ENCODE measurements around the gene ACBD5.
A peak's percentile ranks its signal among the peaks of the same experiment; 100 is the strongest.
"Not testable (repeated sequence)": the region's sequence is repeated elsewhere in the genome, so short reads cannot be mapped to it uniquely, and the experiment has no call there.

Gene ACBD5

DNA sequence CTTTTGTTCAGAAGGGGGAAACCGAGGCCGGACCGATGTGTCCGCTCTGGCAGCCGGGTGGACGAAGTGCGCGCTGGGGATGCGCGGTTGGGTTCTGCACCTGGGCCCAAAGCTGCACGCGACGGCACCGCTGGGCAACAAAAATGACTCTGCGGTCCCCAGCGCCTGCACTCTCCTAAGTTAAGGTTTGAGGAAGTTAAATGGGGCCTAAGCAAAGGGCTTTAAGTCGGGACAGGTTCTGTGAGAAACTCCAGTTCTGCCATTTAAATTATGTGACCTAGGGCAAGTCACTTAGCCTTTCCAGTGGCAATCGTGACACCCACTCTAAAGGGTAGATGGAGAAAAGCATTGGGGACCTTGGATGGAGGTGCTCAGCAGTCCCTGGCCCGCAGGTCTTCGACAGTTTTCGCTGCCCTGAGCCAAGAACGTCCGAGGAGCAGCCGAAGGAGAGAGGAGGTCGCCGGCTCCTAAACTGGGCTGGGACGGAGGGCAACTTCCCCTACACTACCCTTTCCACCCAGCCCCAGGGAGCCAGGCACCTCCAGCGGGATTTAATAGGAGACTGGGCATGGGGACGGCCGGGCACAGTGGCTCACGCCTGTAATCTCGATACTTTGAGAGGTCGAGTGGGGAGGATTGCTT lies 534 bp upstream of the ACBD5 start:
- DNase-seq (ENCODE audit: low read depth in 2 of 2, low spot score in 1 of 2): no peak

DNA sequence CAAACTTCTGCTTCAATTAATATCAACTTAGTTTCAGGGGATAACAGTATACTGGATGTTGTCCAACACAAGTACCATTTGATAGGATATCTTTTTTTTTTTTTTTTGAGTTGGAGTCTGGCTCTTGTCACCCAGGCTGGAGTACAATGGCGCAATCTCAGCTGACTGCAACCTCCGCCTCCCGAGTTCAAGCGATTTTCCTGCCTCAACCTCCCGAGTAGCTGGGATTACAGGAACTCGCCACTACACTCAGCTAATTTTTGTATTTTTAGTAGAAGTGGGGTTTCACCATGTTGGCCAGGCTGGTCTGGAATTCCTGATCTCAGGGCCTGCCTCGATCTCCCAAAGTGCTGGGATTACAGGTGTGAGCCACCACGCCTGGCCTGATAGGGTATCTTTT lies 3.1 kb downstream of the ACBD5 start:
- not testable (repeated sequence) for DNase-seq (ENCODE audit: low read depth in 2 of 2, low spot score in 1 of 2)

DNA sequence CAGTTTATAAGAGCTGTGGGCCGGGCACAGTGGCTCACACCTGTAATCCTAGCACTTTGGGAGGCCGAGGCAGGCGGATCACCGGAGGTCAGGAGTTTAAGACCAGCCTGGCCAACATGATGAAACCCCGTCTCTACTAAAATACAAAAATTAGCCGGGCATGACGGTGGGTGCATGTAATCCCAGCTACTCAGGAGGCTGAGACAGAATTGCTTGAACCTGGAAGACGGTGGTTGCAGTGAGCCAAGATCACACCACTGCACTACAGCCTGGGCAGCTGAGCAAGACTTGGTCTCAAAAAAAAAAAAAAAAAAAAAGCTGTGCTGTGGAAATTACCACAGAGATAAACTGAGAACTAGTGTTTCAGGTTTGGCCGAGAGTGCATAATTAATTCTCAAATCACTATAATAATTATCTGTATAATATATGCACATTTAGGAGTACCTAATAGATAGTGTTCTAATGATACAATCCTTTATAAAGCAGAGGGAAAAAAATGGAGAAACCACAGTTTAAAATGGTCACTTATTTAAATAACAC lies 3.9 kb downstream of the ACBD5 start:
- not testable (repeated sequence) for DNase-seq (ENCODE audit: low read depth in 2 of 2, low spot score in 1 of 2)

DNA sequence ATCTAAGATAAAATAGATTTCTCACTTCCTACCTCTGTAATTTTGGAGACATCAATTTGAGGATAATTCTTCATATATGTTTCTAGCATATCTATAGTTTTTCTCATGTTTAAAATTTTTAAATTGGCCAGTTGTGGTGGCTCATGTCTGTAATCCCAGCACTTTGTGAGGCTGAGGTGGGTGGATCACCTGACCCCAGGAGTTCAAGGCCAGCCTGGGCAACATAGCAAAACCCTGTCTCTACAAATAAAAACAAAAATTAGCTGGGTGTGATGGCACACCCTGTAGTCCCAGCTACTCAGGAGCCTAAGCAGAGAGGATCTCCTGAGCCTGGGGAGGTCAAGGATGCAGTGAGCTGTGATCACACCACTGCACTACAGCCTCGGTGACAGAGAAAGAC lies 4.9 kb downstream of the ACBD5 start:
- no peak for DNase-seq (ENCODE audit: low read depth in 2 of 2, low spot score in 1 of 2)

DNA sequence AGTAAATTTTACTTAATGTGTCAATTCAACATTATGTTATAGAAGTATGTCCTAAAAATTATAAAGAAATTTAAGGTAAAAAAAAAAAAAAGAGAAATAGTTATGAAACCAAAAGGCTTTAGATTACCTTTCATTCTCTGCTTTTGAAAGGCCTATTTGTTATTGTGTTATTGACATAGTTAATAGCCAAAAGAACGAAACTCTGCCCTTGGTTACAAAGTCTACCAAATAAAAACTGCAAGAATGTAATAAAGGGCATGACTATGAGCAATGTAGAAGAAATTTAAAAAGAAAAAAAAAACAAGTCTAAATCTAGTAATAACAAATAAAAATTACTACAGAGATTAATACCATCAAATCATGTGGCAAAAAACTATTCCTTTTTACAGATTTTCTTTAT lies 10.6 kb downstream of the ACBD5 start:
- no peak for DNase-seq (ENCODE audit: low read depth in 2 of 2, low spot score in 1 of 2)

DNA sequence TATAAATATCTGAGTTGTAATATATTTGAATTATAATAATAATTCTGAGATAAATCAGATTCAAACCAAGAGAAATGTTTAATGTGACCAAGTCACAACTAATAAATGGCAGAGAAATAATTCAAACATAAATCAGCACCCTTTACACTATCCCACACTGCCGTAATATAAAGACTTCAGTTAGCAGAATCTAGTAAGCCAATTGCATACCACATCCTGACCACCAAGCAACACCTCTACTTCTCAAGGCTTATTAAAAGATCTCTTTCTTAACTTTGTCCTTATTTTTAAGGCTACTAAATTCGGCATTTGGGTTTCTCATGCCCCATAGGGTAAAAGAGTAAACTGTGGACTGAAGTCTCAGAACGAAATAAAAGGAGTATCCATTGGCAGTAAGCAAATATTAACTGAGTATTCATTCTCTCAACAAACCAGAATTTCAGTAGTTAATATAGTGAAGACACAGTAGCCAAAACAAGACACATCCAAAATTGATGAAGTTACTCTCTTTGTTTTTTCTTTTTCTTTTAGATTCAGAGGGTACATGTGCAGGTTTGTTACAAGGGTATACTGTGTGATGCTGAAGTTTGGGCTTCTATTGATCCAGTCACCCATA lies 14.8 kb downstream of the ACBD5 start:
- no peak for DNase-seq (ENCODE audit: low read depth in 2 of 2, low spot score in 1 of 2)

DNA sequence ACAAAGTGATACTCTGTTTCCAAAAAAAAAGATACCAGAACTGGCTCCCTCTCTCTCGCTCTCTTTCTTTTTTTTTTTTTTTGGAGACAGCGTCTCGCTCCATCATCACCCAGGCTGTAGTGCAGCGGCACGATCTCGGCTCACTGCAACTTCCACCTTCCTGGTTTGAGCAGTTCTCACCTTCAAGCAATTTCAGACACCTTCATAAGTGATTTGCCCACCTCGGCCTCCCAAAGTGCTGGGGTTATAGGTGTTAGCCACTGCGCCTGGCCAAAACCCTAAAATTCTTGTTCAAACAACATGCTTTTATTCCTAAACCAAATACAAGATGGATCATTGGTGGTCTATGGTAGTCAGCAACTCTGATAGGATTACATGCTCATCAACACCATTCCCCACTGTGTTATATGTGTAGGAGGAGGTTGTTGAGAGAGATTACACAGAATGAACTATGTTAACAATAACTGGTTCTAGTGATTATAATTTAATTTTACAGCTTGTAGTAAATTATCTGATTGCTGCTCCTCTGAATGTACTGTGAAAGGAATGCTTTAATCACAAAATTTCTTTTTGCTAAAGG lies 15.5 kb downstream of the ACBD5 start:
- DNase-seq (ENCODE audit: low read depth in 2 of 2, low spot score in 1 of 2): peak in 1 of 2 donors; percentile 11

DNA sequence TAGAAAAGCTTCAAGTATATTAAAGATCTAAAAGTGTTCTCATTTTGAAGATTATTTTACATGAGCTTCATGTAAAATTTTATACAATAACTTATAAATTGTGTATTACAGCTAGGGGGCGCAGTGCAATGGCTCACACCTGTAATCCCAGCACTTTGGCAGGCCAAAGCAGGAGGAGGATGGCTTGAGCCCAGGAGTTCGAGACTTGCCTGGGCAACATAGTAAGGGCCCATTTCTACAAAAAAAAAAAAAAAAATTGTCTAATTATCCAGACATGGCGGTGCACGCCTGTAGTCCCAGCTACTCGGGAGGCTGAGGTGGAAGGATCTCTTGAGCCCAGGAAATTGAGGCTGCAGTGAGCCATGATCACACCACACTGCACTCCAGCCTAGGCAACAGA lies 16.6 kb downstream of the ACBD5 start:
- peak in 1 of 2 donors; percentile 21 for DNase-seq (ENCODE audit: low read depth in 2 of 2, low spot score in 1 of 2)

DNA sequence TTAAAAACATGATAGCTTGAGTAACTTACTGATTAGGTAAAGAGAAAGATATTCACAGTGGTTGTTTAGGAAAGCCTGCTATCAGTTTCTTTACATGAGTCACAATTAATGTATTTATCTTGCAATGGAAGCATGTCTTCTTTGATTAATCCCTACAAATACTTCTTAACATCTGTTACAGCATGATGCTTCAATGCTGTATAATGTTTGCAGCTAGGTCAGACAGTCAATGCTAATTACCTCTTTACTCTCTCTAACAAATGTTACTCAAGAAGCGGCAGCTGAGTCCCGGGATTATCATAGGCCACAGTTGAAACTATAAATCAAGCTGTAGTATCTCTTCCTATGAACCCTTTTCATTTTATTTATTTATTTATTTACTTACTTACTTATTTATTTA lies 33.2 kb downstream of the ACBD5 start:
- no peak for DNase-seq (ENCODE audit: low read depth in 2 of 2, low spot score in 1 of 2)

DNA sequence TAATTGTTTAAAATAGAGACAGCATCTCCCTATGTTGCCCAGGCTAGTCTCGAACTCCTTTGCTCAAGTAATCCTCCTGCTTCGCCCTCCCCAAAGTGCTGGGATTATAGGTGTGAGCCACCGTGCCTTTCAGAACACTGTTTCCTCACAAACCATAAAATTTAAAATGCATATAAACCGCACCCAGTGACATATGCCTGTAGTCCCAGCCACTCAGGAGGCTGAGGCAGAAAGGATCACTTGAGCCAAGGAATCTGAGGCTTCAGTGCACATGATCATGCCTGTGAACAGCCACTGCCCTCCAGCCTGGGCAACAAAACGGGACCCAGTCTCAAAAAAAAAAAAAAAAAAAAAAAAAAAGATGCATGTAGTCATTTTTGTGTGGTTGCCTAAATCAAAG lies 36.8 kb downstream of the ACBD5 start:
- no peak for DNase-seq (ENCODE audit: low read depth in 2 of 2, low spot score in 1 of 2)

DNA sequence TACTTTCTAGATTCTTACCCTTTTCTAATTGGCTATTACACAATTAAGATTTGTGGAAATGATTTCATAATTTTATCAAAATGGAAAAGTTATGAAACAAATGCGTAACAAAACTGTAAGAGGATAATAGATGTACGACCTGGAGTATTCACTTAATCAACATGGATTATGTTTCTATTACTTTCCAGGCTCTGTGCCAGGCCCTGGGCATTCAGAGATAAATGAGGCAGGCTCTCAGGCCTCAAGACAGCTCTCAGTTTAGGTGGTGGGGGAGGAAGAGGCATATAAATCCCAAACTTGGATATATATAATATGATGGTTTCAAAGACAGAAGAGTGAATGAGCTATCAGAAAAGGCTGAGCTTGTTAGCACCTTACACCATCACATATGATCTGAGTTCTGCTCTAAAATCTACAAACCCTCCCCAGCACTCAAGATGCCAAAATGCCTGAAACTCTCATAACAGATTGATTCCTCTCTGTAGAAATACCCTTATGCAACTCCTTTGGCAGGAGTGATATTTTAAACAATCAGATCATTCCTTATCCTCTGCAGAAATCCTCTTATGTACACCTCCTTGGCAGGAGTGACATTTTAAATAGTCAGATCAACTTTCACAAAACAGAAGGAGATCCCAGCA lies 42.5 kb downstream of the ACBD5 start:
- no peak for DNase-seq (ENCODE audit: low read depth in 2 of 2, low spot score in 1 of 2)

DNA sequence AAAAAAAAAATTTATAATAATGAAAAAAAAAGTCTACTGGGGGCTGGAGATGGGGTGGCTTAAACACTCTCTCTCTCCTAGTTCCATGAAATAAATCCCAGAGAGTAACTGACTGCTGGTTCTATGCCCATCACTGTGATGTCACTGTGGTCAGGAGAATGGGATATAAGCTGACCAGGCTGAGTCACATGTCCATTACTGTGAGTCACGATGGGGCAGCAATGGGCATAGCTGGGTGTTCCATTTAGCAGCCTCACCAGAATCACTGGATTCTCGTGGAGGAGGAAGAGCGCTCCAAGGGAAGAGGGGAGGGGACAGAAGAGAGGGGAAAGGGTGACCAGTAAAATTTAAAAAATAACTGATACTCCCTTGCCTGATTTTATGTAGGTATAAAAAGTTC lies 48.3 kb downstream of the ACBD5 start:
- no peak for DNase-seq (ENCODE audit: low read depth in 2 of 2, low spot score in 1 of 2)

DNA sequence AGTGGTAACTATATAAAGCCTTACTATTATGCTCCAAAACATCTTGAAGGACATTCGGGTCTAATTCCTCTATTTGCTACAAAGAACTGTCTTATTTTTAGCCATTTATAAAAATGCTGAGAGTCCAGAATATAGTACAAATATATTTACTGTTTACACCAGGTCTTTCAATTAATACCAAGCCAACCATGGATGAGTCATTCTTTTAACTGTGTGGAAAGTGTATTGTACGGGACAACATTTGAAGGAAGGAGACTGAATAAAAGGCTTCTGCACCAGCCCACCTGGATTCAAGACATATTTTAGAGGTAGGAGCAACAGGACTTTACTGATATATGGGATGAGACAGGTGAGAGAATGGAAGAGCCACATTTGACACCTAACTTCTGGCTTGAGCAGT lies 50.1 kb downstream of the ACBD5 start:
- no peak for DNase-seq (ENCODE audit: low read depth in 2 of 2, low spot score in 1 of 2)

DNA sequence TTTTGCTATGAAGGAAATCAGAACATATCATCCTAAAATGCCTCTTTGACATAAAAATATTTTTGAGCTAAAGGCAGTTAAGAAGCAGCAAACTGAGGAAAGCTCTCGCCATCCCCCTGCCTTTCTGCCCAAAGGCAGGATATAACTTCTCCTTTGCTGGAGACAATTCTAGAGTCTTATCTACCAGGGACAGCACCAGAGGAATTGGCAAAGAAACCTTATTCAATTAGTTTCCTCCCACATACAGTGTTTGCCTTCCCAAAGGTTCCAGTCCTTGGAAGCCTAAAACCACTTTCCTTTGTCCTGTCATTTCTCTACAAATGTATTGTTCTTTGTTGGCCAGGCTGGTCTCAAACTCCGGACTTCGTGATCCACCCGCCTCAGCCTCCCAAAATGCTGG lies 51.7 kb downstream of the ACBD5 start:
- DNase-seq (ENCODE audit: low read depth in 2 of 2, low spot score in 1 of 2): no peak

DNA sequence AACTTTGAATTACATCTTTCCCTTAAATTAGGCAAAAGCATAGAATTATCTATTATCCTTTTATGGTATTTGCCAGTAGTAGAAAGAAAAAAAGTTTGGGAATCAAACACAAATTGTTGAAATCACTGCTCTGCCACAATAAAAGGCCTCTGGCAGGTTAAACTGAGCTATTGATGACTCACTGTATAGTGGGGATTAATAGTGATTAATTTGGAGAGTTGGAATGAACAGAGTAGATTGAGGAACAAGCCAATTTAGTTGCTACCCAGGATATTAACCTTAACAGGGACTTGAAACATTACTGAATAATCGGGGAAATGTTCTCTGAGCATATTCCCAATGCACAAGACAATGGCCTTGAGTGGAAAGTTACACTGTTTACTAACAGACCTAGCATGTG lies 52.3 kb downstream of the ACBD5 start:
- DNase-seq (ENCODE audit: low read depth in 2 of 2, low spot score in 1 of 2): no peak

DNA sequence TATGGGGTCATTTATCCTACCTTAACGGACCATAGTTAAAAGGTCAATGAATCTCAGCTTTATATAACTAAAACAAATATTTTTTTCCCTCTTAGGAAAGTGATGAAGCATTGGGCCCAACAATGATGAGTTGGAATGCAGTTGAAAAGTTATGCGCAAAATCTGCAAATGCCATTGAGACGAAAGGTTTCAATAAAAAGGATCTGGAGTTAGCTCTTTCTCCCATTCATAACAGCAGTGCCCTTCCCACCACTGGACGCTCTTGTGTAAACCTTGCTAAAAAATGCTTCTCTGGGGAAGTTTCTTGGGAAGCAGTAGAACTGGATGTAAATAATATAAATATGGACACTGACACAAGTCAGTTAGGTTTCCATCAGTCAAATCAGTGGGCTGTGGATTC lies 70.7 kb downstream of the ACBD5 start:
- DNase-seq (ENCODE audit: low read depth in 2 of 2, low spot score in 1 of 2): no peak

DNA sequence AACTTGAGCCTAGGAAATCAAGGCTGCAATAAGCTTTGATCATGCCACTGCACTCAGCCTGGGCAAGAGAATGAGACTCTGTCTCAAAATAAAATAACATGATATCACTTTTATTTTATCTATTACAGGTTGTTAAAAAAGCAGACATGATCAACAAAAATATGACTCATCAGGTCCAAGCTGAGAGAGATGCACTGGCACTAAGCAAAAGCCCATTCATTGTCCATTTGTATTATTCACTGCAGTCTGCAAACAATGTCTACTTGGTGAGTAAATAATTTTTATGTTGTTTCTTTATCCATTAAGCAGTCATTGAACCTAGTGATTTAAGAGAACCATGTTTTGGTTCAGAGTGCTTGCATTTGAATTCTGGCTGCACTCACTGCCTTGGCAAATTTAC lies 82.2 kb downstream of the ACBD5 start:
- DNase-seq (ENCODE audit: low read depth in 2 of 2, low spot score in 1 of 2): no peak

DNA sequence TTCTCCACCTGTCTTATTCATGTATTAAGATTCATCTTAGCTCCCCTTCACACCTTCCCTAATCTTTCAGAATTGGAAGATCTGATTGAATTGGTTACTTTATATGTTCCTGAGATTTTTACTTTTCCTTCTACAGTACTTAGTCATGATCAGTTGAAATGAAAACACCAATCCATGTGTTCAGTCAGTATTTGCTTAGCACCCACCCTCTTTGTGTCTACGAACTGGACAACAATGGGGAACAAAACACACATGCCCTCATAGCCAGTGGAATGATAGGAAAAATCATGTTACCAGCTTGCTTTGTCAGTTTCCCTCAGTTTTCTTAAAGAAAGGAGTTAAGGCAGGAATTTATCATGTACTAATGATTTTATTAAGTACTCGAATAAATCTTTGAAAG lies 83.4 kb downstream of the ACBD5 start:
- no peak for DNase-seq (ENCODE audit: low read depth in 2 of 2, low spot score in 1 of 2)

DNA sequence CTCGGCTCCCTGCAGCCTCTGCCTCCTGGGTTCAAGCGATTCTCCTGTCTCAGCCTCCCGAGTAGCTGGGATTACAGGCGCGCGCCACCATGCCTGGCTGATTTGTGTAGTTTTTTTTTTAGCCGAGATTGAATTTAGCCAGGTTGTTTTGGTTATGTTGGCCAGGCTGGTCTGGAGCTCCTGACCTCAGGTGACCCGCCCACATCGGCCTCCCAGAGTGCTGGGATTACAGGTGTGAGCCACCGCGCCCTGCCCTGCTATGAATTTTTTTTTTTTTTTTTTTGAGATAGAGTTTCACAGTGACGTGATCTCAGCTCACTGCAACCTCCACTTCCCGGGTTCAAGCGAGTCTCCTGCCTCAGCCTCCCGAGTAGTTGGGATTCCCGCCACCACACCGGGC lies 84.0 kb downstream of the ACBD5 start:
- not testable (repeated sequence) for DNase-seq (ENCODE audit: low read depth in 2 of 2, low spot score in 1 of 2)

DNA sequence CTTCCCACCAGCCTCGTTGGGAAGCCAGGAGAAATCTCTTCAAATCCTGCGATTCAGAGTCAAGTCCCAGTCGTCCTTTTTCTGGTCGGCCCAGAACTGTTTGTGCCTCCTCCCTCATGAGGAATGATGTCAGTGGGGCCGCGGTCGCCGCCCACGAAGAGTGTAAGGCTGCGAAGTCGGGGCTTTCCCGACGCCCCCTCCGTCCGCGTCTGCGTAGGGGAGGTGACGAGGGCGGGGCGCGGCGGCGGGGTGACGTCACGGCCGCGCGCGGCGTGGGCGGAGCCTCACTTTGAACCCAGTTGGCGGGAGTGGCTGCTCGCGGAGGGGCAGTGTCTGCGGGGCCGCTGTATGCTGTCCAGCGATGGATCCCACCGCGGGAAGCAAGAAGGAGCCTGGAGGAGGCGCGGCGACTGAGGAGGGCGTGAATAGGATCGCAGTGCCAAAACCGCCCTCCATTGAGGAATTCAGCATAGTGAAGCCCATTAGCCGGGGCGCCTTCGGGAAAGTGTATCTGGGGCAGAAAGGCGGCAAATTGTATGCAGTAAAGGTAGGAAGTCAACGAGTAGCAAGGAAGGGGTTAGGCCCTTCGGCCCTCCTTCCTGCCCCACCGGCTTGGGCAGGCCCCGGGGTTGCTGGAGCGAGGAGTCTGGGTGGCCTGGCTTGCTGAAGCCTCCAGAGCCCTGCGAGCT lies 85.4 kb downstream of the ACBD5 start, which contains the start of gene MASTL:
Gene MASTL, plus strand, starts transcription at position 287 of the 689 bp plus-strand sequence. Its CDS starts 75 bp downstream, at position 362.
- peak; percentile 92 for DNase-seq (ENCODE audit: low read depth in 2 of 2, low spot score in 1 of 2)

DNA sequence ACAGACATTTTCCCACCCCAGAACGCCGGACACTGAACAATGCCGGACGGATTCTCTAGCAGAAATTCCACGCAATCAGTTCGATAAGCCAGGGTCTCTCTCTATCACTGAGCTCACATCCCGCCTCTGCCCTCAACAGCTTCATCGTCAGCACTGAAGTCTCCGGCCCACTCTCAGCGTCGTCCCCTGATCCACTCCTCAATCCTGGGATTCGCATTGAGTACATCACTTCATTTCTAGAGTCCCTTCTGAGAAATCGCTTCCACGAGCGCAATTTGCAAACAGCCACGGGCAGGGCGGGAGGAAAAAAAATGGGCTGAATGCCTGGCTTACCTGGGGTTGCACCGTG lies 86.8 kb downstream of the ACBD5 start:
- peak in 1 of 2 donors; percentile 2 for DNase-seq (ENCODE audit: low read depth in 2 of 2, low spot score in 1 of 2)

DNA sequence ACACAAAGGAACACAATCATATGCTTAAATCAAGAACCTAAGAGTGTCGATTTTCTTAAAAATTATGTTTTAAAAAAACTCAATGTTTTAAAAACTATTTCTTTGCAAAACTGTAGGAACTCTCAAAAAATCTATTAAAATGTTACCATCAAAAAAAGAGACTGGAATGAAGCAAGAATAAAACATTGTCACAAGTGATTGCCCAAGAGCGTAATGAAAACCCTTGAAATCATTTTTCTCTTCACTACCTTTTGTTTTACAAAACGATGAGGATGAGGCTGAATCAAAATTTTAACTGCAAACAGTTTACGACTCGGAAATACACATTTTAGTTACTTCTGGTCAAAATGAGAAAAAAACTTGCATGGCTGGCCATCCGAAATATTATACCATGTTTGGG lies 87.3 kb downstream of the ACBD5 start:
- DNase-seq (ENCODE audit: low read depth in 2 of 2, low spot score in 1 of 2): no peak
